SK-N-SH treated with all-trans-retinoic acid at 6 μM for 48 hours (cell line): ENCODE results near the gene S100A6.
"Not testable (repeated sequence)": the region's sequence is repeated elsewhere in the genome, so short reads cannot be mapped to it uniquely, and the experiment has no call there.

ENCODE experiments used
- ATAC-seq: fragments of 200-7000 bp; cut with Tn5 transposase; 3 replicates; pipeline ENCODE4 v1.9.1; 2020; ENCODE audit warnings: mild to moderate bottlenecking, moderate library complexity
- ARNTL ChIP-seq: fragments of 450-650 bp; formaldehyde crosslinking; IDR thresholded peaks from 2 replicates; pipeline ENCODE4 v1.5.0; 2020; ENCODE audit warnings: low read depth, mild to moderate bottlenecking, moderate library complexity, borderline replicate concordance
- BACH2 ChIP-seq: fragments of 250-450 bp; sonication (Bioruptor Pico); IDR thresholded peaks from 2 replicates; pipeline ENCODE4 v1.9.0; 2021; ENCODE audit warnings: mild to moderate bottlenecking, borderline replicate concordance
- CSDC2 ChIP-seq: fragments of 250-450 bp; sonication (Bioruptor Pico); IDR thresholded peaks from 2 replicates; pipeline ENCODE4 v1.5.0; 2020; ENCODE audit warnings: mild to moderate bottlenecking, moderate library complexity
- ESRRG ChIP-seq: fragments of 250-450 bp; sonication (Bioruptor Pico); IDR thresholded peaks from 2 replicates; pipeline ENCODE4 v1.6.1; 2021; ENCODE audit warnings: mild to moderate bottlenecking
- GLIS3 ChIP-seq: fragments of 250-450 bp; sonication (Bioruptor Pico); IDR thresholded peaks from 2 replicates; pipeline ENCODE4 v1.5.0; 2020; ENCODE audit warnings: mild to moderate bottlenecking, moderate library complexity
- ISL1 ChIP-seq: fragments of 250-450 bp; sonication (Bioruptor Pico); IDR thresholded peaks from 2 replicates; pipeline ENCODE4 v2.1.2; 2022; ENCODE audit warnings: mild to moderate bottlenecking, moderate library complexity
- OSR1 ChIP-seq: fragments of 250-450 bp; sonication (Bioruptor Pico); IDR thresholded peaks from 2 replicates; pipeline ENCODE4 v1.8.0; 2022; ENCODE audit warnings: moderate library complexity, mild to moderate bottlenecking, inconsistent platforms
- POU6F1 ChIP-seq: fragments of 250-450 bp; sonication (Bioruptor Pico); IDR thresholded peaks from 2 replicates; pipeline ENCODE4 v1.8.0; 2021; ENCODE audit warnings: low read depth, mild to moderate bottlenecking, moderate library complexity, borderline replicate concordance
- PPARA ChIP-seq: fragments of 250-450 bp; sonication (Bioruptor Pico); IDR thresholded peaks from 2 replicates; pipeline ENCODE4 v1.5.0; 2020; ENCODE audit warnings: mild to moderate bottlenecking, borderline replicate concordance
- RARB ChIP-seq: fragments of 250-450 bp; sonication (Bioruptor Pico); IDR thresholded peaks from 2 replicates; pipeline ENCODE4 v1.8.0; 2021; ENCODE audit warnings: mild to moderate bottlenecking, moderate library complexity
- SNAI2 ChIP-seq: fragments of 250-450 bp; sonication (Bioruptor Pico); IDR thresholded peaks from 2 replicates; pipeline ENCODE4 v1.5.0; 2020; ENCODE audit warnings: mild to moderate bottlenecking, moderate library complexity
- TCF4 ChIP-seq: fragments of 250-450 bp; sonication (Bioruptor Pico); IDR thresholded peaks from 2 replicates; pipeline ENCODE4 v1.8.0; 2021; ENCODE audit warnings: mild to moderate bottlenecking, moderate library complexity, borderline replicate concordance
- TOX ChIP-seq: fragments of 250-450 bp; sonication (Bioruptor Pico); IDR thresholded peaks from 2 replicates; pipeline ENCODE4 v1.8.0; 2021; ENCODE audit warnings: mild to moderate bottlenecking, moderate library complexity, borderline replicate concordance
- ZC3H10 ChIP-seq: fragments of 250-450 bp; sonication (Bioruptor Pico); IDR thresholded peaks from 2 replicates; pipeline ENCODE4 v1.5.1; 2021; ENCODE audit warnings: mild to moderate bottlenecking, moderate library complexity
- ZFP3 ChIP-seq: fragments of 250-450 bp; sonication (Bioruptor Pico); IDR thresholded peaks from 2 replicates; pipeline ENCODE4 v1.5.0; 2020; ENCODE audit warnings: mild to moderate bottlenecking, moderate library complexity
- ZFP30 ChIP-seq: fragments of 450-650 bp; formaldehyde crosslinking; IDR thresholded peaks from 2 replicates; pipeline ENCODE4 v1.5.0; 2022; ENCODE audit warnings: mild to moderate bottlenecking, moderate library complexity
- ZNF565 ChIP-seq: fragments of 450-650 bp; formaldehyde crosslinking; conservative IDR thresholded peaks from 2 replicates; pipeline ENCODE4 v1.5.0; 2020; ENCODE audit warnings: low read depth, mild to moderate bottlenecking, moderate library complexity
- ZNF70 ChIP-seq: fragments of 450-650 bp; formaldehyde crosslinking; IDR thresholded peaks from 2 replicates; pipeline ENCODE4 v1.5.0; 2020; ENCODE audit warnings: mild to moderate bottlenecking, moderate library complexity
- ZNF8 ChIP-seq: fragments of 450-650 bp; formaldehyde crosslinking; IDR thresholded peaks from 2 replicates; pipeline ENCODE4 v1.5.0; 2020; ENCODE audit warnings: mild to moderate bottlenecking, moderate library complexity
- TF ChIP-seq, protein P1 (sequence below): fragments of 250-450 bp; sonication (Bioruptor Pico); IDR thresholded peaks from 2 replicates; pipeline ENCODE4 v1.5.1; 2020; ENCODE audit warnings: low read depth, mild to moderate bottlenecking, moderate library complexity
- TF ChIP-seq, protein P2 (sequence below): fragments of 250-450 bp; sonication (Bioruptor Pico); IDR thresholded peaks from 2 replicates; pipeline ENCODE4 v1.8.0; 2020; ENCODE audit warnings: mild to moderate bottlenecking, moderate library complexity, borderline replicate concordance

S100A6 gene

DNA sequence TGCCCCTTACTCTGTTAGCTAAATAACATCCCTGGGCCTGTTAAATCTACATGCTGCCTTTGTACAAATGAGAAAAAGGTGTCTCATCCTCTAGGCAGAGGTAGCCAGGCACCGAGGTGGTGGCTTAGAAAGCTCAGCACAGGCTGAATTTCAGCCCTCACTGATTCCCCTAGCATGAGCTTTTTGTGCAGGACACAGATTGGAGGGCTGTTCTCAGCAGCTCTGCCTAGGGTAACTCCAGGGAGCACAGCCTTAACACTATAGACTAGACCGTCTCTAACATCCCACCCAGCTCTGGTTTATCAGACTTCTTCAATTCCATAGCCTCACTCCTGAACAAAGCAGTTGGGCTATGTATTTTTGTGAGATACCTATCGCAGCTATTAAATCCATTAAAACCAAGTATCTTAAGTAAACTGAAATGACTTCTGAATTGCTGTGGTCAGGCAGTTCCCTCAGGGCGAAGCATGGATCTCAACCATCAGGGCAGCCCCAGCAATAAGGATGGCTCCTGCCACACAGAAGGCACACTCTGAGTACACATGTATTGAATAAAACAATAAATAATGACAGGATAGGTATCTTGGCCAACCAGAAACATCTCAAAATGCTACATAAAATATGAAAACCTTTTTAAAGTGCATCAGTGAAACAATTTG is 14.8 kb downstream of the S100A6 start (continued):
- TF ChIP-seq GLIS3 (CRISPR knock-in tag) (no peak), SNAI2 (no peak), OSR1 (CRISPR knock-in tag) (no peak), ZFP30 (CRISPR knock-in tag) (no peak), ARNTL (CRISPR knock-in tag) (no peak)

DNA sequence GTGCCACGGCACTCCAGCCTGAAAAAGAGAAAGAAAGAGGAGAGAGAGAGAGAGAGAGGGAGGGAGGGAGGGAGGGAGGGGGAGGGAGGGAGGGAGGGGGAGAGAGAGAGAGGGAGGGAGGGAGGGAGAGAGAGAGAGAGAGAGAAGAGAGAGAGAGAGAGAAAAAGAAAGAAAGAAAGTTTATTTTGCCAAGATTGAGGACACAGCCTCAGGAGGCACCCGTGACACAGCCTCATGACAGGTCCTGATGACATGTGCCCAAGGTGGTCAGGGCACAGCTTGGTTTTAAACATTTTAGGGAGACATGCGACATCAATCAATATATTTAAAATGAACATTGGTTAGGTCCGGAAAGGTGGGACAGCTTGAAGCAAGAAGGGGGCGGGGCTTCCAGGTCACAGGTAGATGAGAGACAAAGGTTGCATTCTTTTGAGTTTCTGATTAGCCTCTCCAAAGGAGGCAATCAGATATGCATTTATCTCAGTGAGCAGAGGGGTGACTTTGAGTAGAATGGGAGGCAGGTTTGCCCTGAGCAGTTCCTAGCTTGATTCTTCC is 15.6 kb downstream of the S100A6 start:
- not testable (repeated sequence) for ATAC-seq

DNA sequence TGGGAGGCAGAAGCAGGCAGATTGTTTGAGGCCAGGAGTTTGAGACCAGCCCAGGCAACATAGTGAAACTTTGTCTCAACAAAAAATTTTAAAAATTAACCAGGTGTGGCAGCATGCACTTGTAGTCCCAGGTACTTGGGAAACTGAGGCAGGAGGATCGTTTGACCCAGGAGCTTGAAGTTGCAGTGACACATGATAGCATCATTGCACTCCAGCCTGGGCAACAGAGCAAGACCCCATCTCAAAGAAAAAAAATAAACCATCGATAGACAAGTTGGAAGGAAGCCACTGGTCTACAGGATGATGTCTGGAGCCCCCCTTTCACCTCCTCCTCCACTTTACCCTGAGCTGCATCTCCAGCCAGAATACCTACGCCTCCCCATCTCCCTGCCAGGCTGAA is 16.5 kb downstream of the S100A6 start:
- TF ChIP-seq OSR1 (CRISPR knock-in tag), result no peak
- TF ChIP-seq ISL1, result no peak
- TF ChIP-seq ZFP30 (CRISPR knock-in tag), result no peak
- TF ChIP-seq, protein P1, sequence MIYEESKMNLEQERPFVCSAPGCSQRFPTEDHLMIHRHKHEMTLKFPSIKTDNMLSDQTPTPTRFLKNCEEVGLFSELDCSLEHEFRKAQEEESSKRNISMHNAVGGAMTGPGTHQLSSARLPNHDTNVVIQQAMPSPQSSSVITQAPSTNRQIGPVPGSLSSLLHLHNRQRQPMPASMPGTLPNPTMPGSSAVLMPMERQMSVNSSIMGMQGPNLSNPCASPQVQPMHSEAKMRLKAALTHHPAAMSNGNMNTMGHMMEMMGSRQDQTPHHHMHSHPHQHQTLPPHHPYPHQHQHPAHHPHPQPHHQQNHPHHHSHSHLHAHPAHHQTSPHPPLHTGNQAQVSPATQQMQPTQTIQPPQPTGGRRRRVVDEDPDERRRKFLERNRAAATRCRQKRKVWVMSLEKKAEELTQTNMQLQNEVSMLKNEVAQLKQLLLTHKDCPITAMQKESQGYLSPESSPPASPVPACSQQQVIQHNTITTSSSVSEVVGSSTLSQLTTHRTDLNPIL (CRISPR knock-in tag), result no peak
- TF ChIP-seq, protein P2, sequence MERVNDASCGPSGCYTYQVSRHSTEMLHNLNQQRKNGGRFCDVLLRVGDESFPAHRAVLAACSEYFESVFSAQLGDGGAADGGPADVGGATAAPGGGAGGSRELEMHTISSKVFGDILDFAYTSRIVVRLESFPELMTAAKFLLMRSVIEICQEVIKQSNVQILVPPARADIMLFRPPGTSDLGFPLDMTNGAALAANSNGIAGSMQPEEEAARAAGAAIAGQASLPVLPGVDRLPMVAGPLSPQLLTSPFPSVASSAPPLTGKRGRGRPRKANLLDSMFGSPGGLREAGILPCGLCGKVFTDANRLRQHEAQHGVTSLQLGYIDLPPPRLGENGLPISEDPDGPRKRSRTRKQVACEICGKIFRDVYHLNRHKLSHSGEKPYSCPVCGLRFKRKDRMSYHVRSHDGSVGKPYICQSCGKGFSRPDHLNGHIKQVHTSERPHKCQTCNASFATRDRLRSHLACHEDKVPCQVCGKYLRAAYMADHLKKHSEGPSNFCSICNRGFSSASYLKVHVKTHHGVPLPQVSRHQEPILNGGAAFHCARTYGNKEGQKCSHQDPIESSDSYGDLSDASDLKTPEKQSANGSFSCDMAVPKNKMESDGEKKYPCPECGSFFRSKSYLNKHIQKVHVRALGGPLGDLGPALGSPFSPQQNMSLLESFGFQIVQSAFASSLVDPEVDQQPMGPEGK, result no peak
- no peak for TF ChIP-seq PPARA (CRISPR knock-in tag)
- no peak for TF ChIP-seq SNAI2
- TF ChIP-seq ZNF8 (CRISPR knock-in tag), result no peak
- TF ChIP-seq RARB (CRISPR knock-in tag), result no peak
- TF ChIP-seq GLIS3 (CRISPR knock-in tag), result no peak
- no peak for TF ChIP-seq TCF4 (CRISPR knock-in tag)
- no peak for TF ChIP-seq ESRRG
- TF ChIP-seq ARNTL (CRISPR knock-in tag), result no peak
- no peak for ATAC-seq

DNA sequence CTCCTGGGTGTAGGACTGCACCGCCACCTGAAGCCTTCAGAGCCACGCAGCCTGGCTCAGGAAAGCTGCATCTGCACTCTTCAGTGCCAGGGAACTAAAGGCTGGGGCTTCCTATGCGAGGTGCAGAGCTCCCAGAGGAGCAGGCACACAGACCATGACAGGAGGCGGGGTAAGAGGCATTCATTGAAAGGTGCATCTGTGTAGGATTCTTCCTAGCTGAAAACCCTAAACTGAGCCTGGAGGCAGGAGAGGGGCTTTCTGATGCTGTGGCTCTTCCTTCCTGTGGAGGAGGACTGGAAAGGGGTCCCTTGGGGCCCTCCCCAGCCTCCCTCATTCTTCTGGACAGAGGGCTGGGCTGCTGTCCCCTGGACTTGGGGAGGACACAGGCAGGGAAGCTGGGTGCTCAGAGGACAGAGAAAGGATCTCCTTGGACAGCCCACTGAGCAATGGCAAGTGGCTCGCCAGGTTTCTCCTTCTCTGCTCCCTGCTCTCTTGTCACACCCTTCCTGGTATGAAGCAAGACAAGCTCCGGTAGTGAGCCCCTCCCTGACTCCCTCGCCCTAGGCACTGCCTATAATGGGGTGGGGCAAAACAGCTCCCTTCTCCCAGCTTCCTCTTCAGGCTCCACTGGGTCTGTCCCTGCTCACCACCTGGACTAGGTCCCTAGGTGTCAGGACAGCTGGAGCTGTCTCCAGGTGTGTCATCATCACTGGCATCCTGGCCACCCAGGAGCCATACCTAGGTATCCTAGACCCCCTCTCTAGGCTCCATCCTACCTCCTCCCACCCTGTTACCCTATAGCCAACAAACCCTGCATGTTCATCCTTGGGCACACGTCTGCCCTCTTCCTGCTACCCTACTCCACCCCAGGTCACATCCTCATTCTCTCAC is 20.0 kb downstream of the S100A6 start:
- TF ChIP-seq TCF4 (CRISPR knock-in tag), result no peak
- TF ChIP-seq BACH2, result no peak
- no peak for TF ChIP-seq POU6F1 (CRISPR knock-in tag)
- TF ChIP-seq PPARA (CRISPR knock-in tag), result no peak
- TF ChIP-seq ZNF8 (CRISPR knock-in tag), result no peak
- no peak for ATAC-seq

GRCh38 chr1:153513666-153514065 is 22.1 kb downstream of the S100A6 start:
- TF ChIP-seq OSR1 (CRISPR knock-in tag), result no peak
- no peak for TF ChIP-seq TOX (CRISPR knock-in tag)
- TF ChIP-seq, protein P2, result no peak
- no peak for TF ChIP-seq TCF4 (CRISPR knock-in tag)
- no peak for TF ChIP-seq ZNF8 (CRISPR knock-in tag)
- no peak for TF ChIP-seq ZFP3 (CRISPR knock-in tag)
- TF ChIP-seq CSDC2, result no peak
- no peak for TF ChIP-seq SNAI2
- TF ChIP-seq RARB (CRISPR knock-in tag), result no peak
- no peak for TF ChIP-seq ZNF565 (CRISPR knock-in tag)
- no peak for TF ChIP-seq PPARA (CRISPR knock-in tag)
- TF ChIP-seq ZNF70 (CRISPR knock-in tag), result no peak
- no peak for TF ChIP-seq ZC3H10
- no peak for TF ChIP-seq ESRRG
- TF ChIP-seq ZFP30 (CRISPR knock-in tag), result no peak
- TF ChIP-seq, all 23 proteins: peak for 0
- ATAC-seq, result no peak
